Neural cell (in vitro differentiated cells): ENCODE measurements around the gene LMCD1. TPM values are rescaled to one million over a fixed set of nuclear protein-coding genes. Genes with fewer than 3 reads are reported as not detected.
"Not testable (repeated sequence)": the region's sequence is repeated elsewhere in the genome, so short reads cannot be mapped to it uniquely, and the experiment has no call there.

Source experiments
- H2AFZ ChIP-seq: fragments of 200-600, 300-800 bp; sonication (generic), shearing (Covaris generic); 2 replicates; pipeline ENCODE4 v1.6.0; 2014; ENCODE audit warnings: low read depth, mild to moderate bottlenecking, antibody characterized with exemption, low read length, moderate library complexity
- H3F3A ChIP-seq: fragments of 200-600 bp; shearing (Covaris generic); 2 replicates; pipeline ENCODE4 v1.6.1; 2016; ENCODE audit warnings: mild to moderate bottlenecking, moderate library complexity, mixed read lengths, antibody characterized with exemption, low read length; ENCODE audit not compliant: insufficient read depth, poor library complexity, severe bottlenecking
- H3K27ac ChIP-seq: fragments of 200-600, 300-800 bp; sonication (generic), shearing (Covaris generic); 2 replicates; pipeline ENCODE4 v1.5.1; 2014; ENCODE audit warnings: mild to moderate bottlenecking, low read length, moderate library complexity
- H3K27me3 ChIP-seq: fragments of 300-800, 200-600 bp; sonication (generic), shearing (Covaris generic); 2 replicates; pipeline ENCODE4 v1.6.0; 2014; ENCODE audit warnings: mild to moderate bottlenecking, low read depth, low read length, moderate library complexity; ENCODE audit not compliant: insufficient read depth
- H3K36me3 ChIP-seq: fragments of 300-800, 200-600 bp; sonication (generic), shearing (Covaris generic); 2 replicates; pipeline ENCODE4 v1.5.1; 2014; ENCODE audit warnings: mild to moderate bottlenecking, antibody characterized with exemption, low read length, moderate library complexity; ENCODE audit not compliant: insufficient read depth
- H3K4me2 ChIP-seq: fragments of 300-800, 200-600 bp; sonication (generic), shearing (Covaris generic); 2 replicates; pipeline ENCODE4 v1.6.0; 2014; ENCODE audit warnings: mild to moderate bottlenecking, low read length
- H3K4me3 ChIP-seq: fragments of 300-800, 200-600 bp; sonication (generic), shearing (Covaris generic); 2 replicates; pipeline ENCODE4 v1.5.1; 2014; ENCODE audit warnings: mild to moderate bottlenecking, low read length, moderate library complexity
- H3K79me2 ChIP-seq: fragments of 200-600 bp; shearing (Covaris generic); replicated peaks from 2 replicates; pipeline ENCODE4 v1.6.0; 2014; ENCODE audit warnings: mild to moderate bottlenecking, low read length, moderate library complexity; ENCODE audit not compliant: insufficient read depth
- H3K9ac ChIP-seq: fragments of 300-800, 200-600 bp; sonication (generic), shearing (Covaris generic); 2 replicates; pipeline ENCODE4 v1.6.1; 2016; ENCODE audit warnings: mild to moderate bottlenecking, low read length, mixed read lengths
- H3K9me2 ChIP-seq: fragments of 200-600 bp; shearing (Covaris generic); 2 replicates; pipeline ENCODE4 v1.6.1; 2016; ENCODE audit warnings: mild to moderate bottlenecking, low read length, mixed read lengths; ENCODE audit not compliant: insufficient read depth
- H3K9me3 ChIP-seq: fragments of 200-600, 300-800 bp; sonication (generic), shearing (Covaris generic); 2 replicates; pipeline ENCODE4 v1.6.1; 2016; ENCODE audit warnings: mild to moderate bottlenecking, mixed run types, low read length, moderate library complexity, mixed read lengths
- H4K20me1 ChIP-seq: fragments of 200-600 bp; shearing (Covaris generic); 2 replicates; pipeline ENCODE4 v1.6.1; 2016; ENCODE audit warnings: mild to moderate bottlenecking, mixed run types; ENCODE audit not compliant: insufficient read depth
- EP300 ChIP-seq: fragments of 450-650 bp; conservative IDR thresholded peaks from 2 replicates; pipeline ENCODE4 v1.6.1; 2014; ENCODE audit warnings: antibody characterized with exemption, mild to moderate bottlenecking, moderate library complexity; ENCODE audit not compliant: poor library complexity, severe bottlenecking
- MXI1 ChIP-seq: fragments of 450-650 bp; conservative IDR thresholded peaks from 2 replicates; pipeline ENCODE4 v1.6.1; 2014; ENCODE audit warnings: antibody characterized with exemption, mild to moderate bottlenecking; ENCODE audit not compliant: poor library complexity, severe bottlenecking
- POLR2AphosphoS5 ChIP-seq: IDR thresholded peaks from 2 replicates; pipeline ENCODE4 v1.6.1; 2012
- RAD21 ChIP-seq: fragments of 450-650 bp; conservative IDR thresholded peaks from 2 replicates; pipeline ENCODE4 v1.6.1; 2014; ENCODE audit warnings: antibody characterized with exemption, mild to moderate bottlenecking, moderate library complexity
- SMC3 ChIP-seq: fragments of 450-650 bp; conservative IDR thresholded peaks from 2 replicates; pipeline ENCODE4 v1.6.1; 2014; ENCODE audit warnings: antibody characterized with exemption, mild to moderate bottlenecking, moderate library complexity; ENCODE audit not compliant: poor library complexity
- TAF1 ChIP-seq: IDR thresholded peaks from 2 replicates; pipeline ENCODE4 v1.6.1; 2012; ENCODE audit warnings: low read depth
- polyA plus RNA-seq: library from polyadenylated mRNA; depleted of rRNA; stranded (reverse); fragments of >200 nt; gene quantifications from 2 replicates; pipeline ENCODE4 v1.2.3, GENCODE V29; 2014
- TF ChIP-seq, protein P1 (sequence below): fragments of 450-650 bp; IDR thresholded peaks from 2 replicates; pipeline ENCODE4 v1.5.1; 2014; ENCODE audit warnings: antibody characterized with exemption, mild to moderate bottlenecking, moderate library complexity; ENCODE audit not compliant: poor library complexity, severe bottlenecking
- TF ChIP-seq, protein P2 (sequence below): IDR thresholded peaks from 2 replicates; pipeline ENCODE4 v1.6.1; 2012; ENCODE audit warnings: borderline replicate concordance

The LMCD1 gene
- polyA plus RNA-seq, 1 donor from 2014 or later: 3.5 TPM

DNA sequence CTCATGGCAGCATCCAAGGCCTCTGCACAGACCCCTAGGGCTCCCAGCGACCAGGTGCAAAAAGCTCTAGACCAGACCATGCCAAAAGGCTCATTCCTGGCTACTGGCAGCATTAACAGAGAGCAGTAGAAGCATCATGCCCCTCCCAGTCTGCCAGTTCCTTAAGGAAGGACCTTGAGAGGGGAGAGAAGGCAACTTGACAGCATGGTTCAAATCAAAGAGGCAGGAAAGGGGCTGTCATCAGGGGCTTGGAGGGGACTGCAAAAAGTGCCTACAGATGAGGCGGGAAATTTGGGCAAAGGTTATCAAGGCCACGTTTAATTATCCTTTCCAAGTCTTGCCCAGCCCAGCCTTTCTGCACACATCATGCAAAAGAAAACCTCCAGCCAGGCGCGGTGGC lies 78.3 kb downstream of the LMCD1 start:
- Histone ChIP-seq H2AFZ (no peak overlapping the region), H3K9me2 (no peaks in the 10 kb centered on the region), H3K9ac (no peak overlapping the region), H4K20me1 (no peaks in the 10 kb centered on the region), H3K27me3 (no peaks in the 10 kb centered on the region), H3K9me3 (no peaks in the 10 kb centered on the region), H3K79me2 (no peaks in the 10 kb centered on the region), H3K27ac (no peak overlapping the region), H3K36me3 (no peaks in the 10 kb centered on the region), H3F3A (no peaks in the 10 kb centered on the region), H3K4me2 (no peak overlapping the region), H3K4me3 (no peak overlapping the region)
- TF ChIP-seq MXI1 (no peak), RAD21 (no peak), SMC3 (no peak), TAF1 (no peak)

DNA sequence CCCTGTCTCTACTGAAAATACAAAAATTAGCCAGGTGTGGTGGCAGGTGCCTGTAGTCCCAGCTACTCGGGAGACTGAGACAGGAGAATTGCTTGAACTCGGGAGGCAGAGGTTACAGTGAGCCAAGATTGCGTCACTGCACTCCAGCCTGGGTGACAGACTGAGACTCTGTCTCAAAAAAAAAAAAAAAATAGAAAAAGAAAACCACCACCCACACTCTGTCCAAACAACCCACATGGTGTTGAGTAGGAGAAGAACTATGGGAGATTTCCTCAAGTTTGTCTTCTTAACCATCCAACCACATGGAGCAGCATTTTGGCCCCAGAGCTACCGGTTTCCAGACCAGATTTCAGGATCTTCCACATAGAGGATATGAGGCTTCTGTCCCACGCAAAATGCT lies 78.8 kb downstream of the LMCD1 start:
- not testable (repeated sequence) for H3K27ac ChIP-seq, H3K9me2 ChIP-seq, H3K36me3 ChIP-seq, H3F3A ChIP-seq, H3K9ac ChIP-seq, H4K20me1 ChIP-seq, H3K4me3 ChIP-seq, H3K27me3 ChIP-seq, H3K9me3 ChIP-seq, H3K4me2 ChIP-seq, H2AFZ ChIP-seq, H3K79me2 ChIP-seq

DNA sequence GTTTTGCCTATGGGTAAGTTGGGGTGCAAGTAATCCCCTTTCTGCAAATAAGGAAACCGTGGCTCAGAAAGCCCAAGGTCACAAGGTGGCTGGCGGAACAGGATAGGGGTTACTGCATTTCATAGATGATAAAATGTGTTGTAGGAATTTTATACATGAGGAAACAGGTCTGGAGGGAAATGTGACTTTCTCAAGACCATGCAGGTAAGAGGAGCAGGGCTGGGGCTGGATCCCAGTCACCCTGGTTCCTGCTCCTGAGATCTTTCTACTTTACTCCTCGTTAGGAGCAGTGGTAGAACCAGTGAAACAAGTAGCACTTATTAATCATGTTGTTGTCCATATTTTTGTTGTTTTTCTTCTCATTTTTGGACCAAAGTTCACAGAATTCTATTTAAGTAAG lies 79.8 kb downstream of the LMCD1 start:
- H3K27ac ChIP-seq: no peak overlapping the region
- TF ChIP-seq EP300: no peak
- TF ChIP-seq RAD21: no peak
- TF ChIP-seq, protein P1, sequence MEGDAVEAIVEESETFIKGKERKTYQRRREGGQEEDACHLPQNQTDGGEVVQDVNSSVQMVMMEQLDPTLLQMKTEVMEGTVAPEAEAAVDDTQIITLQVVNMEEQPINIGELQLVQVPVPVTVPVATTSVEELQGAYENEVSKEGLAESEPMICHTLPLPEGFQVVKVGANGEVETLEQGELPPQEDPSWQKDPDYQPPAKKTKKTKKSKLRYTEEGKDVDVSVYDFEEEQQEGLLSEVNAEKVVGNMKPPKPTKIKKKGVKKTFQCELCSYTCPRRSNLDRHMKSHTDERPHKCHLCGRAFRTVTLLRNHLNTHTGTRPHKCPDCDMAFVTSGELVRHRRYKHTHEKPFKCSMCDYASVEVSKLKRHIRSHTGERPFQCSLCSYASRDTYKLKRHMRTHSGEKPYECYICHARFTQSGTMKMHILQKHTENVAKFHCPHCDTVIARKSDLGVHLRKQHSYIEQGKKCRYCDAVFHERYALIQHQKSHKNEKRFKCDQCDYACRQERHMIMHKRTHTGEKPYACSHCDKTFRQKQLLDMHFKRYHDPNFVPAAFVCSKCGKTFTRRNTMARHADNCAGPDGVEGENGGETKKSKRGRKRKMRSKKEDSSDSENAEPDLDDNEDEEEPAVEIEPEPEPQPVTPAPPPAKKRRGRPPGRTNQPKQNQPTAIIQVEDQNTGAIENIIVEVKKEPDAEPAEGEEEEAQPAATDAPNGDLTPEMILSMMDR: no peak
- TF ChIP-seq POLR2AphosphoS5: no peak
- no peak for TF ChIP-seq MXI1
- no peak for TF ChIP-seq TAF1
- TF ChIP-seq, protein P2, sequence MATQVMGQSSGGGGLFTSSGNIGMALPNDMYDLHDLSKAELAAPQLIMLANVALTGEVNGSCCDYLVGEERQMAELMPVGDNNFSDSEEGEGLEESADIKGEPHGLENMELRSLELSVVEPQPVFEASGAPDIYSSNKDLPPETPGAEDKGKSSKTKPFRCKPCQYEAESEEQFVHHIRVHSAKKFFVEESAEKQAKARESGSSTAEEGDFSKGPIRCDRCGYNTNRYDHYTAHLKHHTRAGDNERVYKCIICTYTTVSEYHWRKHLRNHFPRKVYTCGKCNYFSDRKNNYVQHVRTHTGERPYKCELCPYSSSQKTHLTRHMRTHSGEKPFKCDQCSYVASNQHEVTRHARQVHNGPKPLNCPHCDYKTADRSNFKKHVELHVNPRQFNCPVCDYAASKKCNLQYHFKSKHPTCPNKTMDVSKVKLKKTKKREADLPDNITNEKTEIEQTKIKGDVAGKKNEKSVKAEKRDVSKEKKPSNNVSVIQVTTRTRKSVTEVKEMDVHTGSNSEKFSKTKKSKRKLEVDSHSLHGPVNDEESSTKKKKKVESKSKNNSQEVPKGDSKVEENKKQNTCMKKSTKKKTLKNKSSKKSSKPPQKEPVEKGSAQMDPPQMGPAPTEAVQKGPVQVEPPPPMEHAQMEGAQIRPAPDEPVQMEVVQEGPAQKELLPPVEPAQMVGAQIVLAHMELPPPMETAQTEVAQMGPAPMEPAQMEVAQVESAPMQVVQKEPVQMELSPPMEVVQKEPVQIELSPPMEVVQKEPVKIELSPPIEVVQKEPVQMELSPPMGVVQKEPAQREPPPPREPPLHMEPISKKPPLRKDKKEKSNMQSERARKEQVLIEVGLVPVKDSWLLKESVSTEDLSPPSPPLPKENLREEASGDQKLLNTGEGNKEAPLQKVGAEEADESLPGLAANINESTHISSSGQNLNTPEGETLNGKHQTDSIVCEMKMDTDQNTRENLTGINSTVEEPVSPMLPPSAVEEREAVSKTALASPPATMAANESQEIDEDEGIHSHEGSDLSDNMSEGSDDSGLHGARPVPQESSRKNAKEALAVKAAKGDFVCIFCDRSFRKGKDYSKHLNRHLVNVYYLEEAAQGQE: no peak
- no peak overlapping the region for H2AFZ ChIP-seq
- no peaks in the 10 kb centered on the region for H4K20me1 ChIP-seq
- no peaks in the 10 kb centered on the region for H3K36me3 ChIP-seq
- no peaks in the 10 kb centered on the region for H3F3A ChIP-seq
- no peaks in the 10 kb centered on the region for H3K79me2 ChIP-seq
- no peak overlapping the region for H3K4me3 ChIP-seq
- no peak overlapping the region for H3K9ac ChIP-seq
- no peaks in the 10 kb centered on the region for H3K9me3 ChIP-seq
- H3K4me2 ChIP-seq: no peak overlapping the region
- H3K9me2 ChIP-seq: no peaks in the 10 kb centered on the region
- no peaks in the 10 kb centered on the region for H3K27me3 ChIP-seq
